HCT116 (cell line): Measurements from ENCODE around the gene XYLT1.

Source experiments
- CBX3 ChIP-seq: IDR thresholded peaks from 2 replicates; pipeline ENCODE4 v1.6.1; 2012; ENCODE audit warnings: low read depth
- TF ChIP-seq, protein P1 (sequence below), 3 experiments: fragments of 200-600 bp in 1 of 3; sonication (generic) in 1 of 3; IDR thresholded peaks in 2 of 3; conservative IDR thresholded peaks in 1 of 3; 2 replicates each; pipeline ENCODE4 v1.5.1; 2012 to 2017; ENCODE audit warnings: low read depth in 2 of 3, low read length in 2 of 3, antibody characterized with exemption in 1 of 3, borderline replicate concordance in 1 of 3, control low read depth in 1 of 3, mild to moderate bottlenecking in 1 of 3, mixed read lengths in 1 of 3, mixed run types in 1 of 3, moderate library complexity in 1 of 3; ENCODE audit not compliant: insufficient read depth in 1 of 3

GRCh38 chr16:17448640-17449638 lies 21.8 kb downstream of the XYLT1 start:
- TF ChIP-seq, protein P1, sequence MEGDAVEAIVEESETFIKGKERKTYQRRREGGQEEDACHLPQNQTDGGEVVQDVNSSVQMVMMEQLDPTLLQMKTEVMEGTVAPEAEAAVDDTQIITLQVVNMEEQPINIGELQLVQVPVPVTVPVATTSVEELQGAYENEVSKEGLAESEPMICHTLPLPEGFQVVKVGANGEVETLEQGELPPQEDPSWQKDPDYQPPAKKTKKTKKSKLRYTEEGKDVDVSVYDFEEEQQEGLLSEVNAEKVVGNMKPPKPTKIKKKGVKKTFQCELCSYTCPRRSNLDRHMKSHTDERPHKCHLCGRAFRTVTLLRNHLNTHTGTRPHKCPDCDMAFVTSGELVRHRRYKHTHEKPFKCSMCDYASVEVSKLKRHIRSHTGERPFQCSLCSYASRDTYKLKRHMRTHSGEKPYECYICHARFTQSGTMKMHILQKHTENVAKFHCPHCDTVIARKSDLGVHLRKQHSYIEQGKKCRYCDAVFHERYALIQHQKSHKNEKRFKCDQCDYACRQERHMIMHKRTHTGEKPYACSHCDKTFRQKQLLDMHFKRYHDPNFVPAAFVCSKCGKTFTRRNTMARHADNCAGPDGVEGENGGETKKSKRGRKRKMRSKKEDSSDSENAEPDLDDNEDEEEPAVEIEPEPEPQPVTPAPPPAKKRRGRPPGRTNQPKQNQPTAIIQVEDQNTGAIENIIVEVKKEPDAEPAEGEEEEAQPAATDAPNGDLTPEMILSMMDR (IDR thresholded peaks at IDR 0.05 in 2 of 3, conservative IDR thresholded peaks at IDR 0.05 in 1 of 3; ENCODE audit: borderline replicate concordance in 1 of 3, insufficient read depth in 1 of 3, low read depth in 2 of 3, low read length in 2 of 3) = no peak
- TF ChIP-seq CBX3 = no peak
